Measurements from ENCODE around the gene HACL1. TPM values are rescaled to one million over a fixed set of nuclear protein-coding genes. Genes with fewer than 3 reads are reported as not detected.

Gene HACL1
- total and polyA plus RNA-seq, 10 of the 15 experiments (the other 5 are each of a cell fraction or from before 2014, with no cell fraction given) = 19.4 to 48.7 (median 30.1) TPM

DNA sequence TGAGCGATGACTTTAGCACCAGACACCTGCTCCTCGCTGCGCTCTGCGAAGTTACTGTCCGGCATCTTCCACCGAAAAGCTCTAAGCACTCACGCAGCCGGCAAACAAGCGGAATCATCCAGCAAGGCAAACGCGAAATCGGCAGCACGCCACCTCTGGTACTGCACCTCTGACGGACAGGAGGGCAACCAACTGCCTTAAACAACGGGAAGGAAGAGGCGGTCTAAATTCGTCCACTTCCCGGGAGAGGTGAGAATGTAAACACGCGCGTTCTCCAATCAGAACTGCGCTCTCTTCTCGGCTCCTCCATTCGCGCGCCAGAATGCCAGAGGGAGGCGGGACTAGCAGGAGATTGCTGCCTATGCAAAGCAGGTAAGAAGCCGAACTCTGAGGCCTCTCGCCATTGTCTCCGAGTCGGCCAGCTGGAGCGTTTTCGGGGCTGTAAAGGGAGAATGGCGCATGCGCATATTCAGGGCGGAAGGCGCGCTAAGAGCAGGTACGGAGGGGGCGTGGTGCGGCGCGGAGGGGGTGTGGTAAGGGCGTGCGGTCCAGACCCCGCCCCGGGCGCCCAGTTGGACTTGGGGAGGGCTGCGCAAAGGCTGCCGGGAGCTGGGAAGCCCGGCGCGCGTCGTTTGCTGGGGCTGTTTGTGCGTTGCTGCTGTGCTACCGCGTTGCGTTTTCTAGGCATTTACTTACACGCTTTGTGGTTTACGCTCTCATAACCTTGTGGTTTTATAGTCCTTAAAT, at the start of gene HACL1, which contains the start of gene BTD (continued):
- TF ChIP-seq IKZF2 (IDR thresholded peaks at IDR 0.05) = no peak; a peak in 1 of 4 replicates
- no peak for TF ChIP-seq MTA3 (IDR thresholded peaks at IDR 0.05; ENCODE audit: borderline replicate concordance, low read length)
- TF ChIP-seq SREBF1 (IDR thresholded peaks at IDR 0.05; ENCODE audit: low read length) = no peak
- no peak for TF ChIP-seq YBX1 (IDR thresholded peaks at IDR 0.05)
- no peak for TF ChIP-seq ZBED1 (IDR thresholded peaks at IDR 0.05; ENCODE audit: borderline replicate concordance)
- TF ChIP-seq TAF1 (IDR thresholded peaks at IDR 0.05; ENCODE audit: borderline replicate concordance, low read depth, low read length) = peak; percentile 50; the same call in 1 of the 2 replicates
- TF ChIP-seq, protein P1, sequence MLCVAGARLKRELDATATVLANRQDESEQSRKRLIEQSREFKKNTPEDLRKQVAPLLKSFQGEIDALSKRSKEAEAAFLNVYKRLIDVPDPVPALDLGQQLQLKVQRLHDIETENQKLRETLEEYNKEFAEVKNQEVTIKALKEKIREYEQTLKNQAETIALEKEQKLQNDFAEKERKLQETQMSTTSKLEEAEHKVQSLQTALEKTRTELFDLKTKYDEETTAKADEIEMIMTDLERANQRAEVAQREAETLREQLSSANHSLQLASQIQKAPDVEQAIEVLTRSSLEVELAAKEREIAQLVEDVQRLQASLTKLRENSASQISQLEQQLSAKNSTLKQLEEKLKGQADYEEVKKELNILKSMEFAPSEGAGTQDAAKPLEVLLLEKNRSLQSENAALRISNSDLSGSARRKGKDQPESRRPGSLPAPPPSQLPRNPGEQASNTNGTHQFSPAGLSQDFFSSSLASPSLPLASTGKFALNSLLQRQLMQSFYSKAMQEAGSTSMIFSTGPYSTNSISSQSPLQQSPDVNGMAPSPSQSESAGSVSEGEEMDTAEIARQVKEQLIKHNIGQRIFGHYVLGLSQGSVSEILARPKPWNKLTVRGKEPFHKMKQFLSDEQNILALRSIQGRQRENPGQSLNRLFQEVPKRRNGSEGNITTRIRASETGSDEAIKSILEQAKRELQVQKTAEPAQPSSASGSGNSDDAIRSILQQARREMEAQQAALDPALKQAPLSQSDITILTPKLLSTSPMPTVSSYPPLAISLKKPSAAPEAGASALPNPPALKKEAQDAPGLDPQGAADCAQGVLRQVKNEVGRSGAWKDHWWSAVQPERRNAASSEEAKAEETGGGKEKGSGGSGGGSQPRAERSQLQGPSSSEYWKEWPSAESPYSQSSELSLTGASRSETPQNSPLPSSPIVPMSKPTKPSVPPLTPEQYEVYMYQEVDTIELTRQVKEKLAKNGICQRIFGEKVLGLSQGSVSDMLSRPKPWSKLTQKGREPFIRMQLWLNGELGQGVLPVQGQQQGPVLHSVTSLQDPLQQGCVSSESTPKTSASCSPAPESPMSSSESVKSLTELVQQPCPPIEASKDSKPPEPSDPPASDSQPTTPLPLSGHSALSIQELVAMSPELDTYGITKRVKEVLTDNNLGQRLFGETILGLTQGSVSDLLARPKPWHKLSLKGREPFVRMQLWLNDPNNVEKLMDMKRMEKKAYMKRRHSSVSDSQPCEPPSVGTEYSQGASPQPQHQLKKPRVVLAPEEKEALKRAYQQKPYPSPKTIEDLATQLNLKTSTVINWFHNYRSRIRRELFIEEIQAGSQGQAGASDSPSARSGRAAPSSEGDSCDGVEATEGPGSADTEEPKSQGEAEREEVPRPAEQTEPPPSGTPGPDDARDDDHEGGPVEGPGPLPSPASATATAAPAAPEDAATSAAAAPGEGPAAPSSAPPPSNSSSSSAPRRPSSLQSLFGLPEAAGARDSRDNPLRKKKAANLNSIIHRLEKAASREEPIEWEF (IDR thresholded peaks at IDR 0.05; ENCODE audit: insufficient replicate concordance, low read depth, low read length) = no peak
- TF ChIP-seq, protein P2, sequence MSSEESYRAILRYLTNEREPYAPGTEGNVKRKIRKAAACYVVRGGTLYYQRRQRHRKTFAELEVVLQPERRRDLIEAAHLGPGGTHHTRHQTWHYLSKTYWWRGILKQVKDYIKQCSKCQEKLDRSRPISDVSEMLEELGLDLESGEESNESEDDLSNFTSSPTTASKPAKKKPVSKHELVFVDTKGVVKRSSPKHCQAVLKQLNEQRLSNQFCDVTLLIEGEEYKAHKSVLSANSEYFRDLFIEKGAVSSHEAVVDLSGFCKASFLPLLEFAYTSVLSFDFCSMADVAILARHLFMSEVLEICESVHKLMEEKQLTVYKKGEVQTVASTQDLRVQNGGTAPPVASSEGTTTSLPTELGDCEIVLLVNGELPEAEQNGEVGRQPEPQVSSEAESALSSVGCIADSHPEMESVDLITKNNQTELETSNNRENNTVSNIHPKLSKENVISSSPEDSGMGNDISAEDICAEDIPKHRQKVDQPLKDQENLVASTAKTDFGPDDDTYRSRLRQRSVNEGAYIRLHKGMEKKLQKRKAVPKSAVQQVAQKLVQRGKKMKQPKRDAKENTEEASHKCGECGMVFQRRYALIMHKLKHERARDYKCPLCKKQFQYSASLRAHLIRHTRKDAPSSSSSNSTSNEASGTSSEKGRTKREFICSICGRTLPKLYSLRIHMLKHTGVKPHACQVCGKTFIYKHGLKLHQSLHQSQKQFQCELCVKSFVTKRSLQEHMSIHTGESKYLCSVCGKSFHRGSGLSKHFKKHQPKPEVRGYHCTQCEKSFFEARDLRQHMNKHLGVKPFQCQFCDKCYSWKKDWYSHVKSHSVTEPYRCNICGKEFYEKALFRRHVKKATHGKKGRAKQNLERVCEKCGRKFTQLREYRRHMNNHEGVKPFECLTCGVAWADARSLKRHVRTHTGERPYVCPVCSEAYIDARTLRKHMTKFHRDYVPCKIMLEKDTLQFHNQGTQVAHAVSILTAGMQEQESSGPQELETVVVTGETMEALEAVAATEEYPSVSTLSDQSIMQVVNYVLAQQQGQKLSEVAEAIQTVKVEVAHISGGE (CRISPR knock-in tag; IDR thresholded peaks at IDR 0.05) = no peak
- peak; percentile 97 for TF ChIP-seq FOXK2 (IDR thresholded peaks at IDR 0.05)
- TF ChIP-seq, protein P3, sequence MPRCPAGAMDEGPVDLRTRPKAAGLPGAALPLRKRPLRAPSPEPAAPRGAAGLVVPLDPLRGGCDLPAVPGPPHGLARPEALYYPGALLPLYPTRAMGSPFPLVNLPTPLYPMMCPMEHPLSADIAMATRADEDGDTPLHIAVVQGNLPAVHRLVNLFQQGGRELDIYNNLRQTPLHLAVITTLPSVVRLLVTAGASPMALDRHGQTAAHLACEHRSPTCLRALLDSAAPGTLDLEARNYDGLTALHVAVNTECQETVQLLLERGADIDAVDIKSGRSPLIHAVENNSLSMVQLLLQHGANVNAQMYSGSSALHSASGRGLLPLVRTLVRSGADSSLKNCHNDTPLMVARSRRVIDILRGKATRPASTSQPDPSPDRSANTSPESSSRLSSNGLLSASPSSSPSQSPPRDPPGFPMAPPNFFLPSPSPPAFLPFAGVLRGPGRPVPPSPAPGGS (IDR thresholded peaks at IDR 0.05; ENCODE audit: borderline replicate concordance, insufficient read depth, low read depth, low read length, poor library complexity, severe bottlenecking) = no peak
- peak; percentile 87 for TF ChIP-seq SIN3A (IDR thresholded peaks at IDR 0.05; ENCODE audit: low read depth, low read length)
- no peak for TF ChIP-seq SIX5 (IDR thresholded peaks at IDR 0.05; ENCODE audit: low read depth, low read length, severe bottlenecking)
- TF ChIP-seq ZNF207 (IDR thresholded peaks at IDR 0.05; ENCODE audit: borderline replicate concordance) = peak; percentile 88; the same call in 1 of the 2 replicates
- TF ChIP-seq POLR2A (IDR thresholded peaks at IDR 0.05; ENCODE audit: low read depth, low read length) = peak; percentile 86
- peak; percentile 94; the same call in 1 of the 2 replicates for TF ChIP-seq PML (IDR thresholded peaks at IDR 0.05; ENCODE audit: low read length)
- TF ChIP-seq, protein P4, sequence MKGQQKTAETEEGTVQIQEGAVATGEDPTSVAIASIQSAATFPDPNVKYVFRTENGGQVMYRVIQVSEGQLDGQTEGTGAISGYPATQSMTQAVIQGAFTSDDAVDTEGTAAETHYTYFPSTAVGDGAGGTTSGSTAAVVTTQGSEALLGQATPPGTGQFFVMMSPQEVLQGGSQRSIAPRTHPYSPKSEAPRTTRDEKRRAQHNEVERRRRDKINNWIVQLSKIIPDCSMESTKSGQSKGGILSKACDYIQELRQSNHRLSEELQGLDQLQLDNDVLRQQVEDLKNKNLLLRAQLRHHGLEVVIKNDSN (IDR thresholded peaks at IDR 0.05; ENCODE audit: borderline replicate concordance, extremely low read length, insufficient read depth, low read depth, low read length) = no peak
- peak; percentile 96 for TF ChIP-seq GABPA (IDR thresholded peaks at IDR 0.05; ENCODE audit: low read depth)
- no peak for TF ChIP-seq EED (IDR thresholded peaks at IDR 0.05; ENCODE audit: low read depth)
- TF ChIP-seq ZNF622 (IDR thresholded peaks at IDR 0.05) = no peak
- TF ChIP-seq CHD4 (IDR thresholded peaks at IDR 0.05) = no peak
- TF ChIP-seq TARDBP (IDR thresholded peaks at IDR 0.05; ENCODE audit: borderline replicate concordance) = no peak

Measured in GM12878 (cell line).